ENCODE results near the gene TMEM145.
"Not testable (repeated sequence)": the region's sequence is repeated elsewhere in the genome, so short reads cannot be mapped to it uniquely, and the experiment has no call there.

TMEM145 gene

GRCh38 chr19:42334697-42335373, 21.7 kb downstream of the TMEM145 start:
- DNase-seq (ENCODE audit: low spot score) = no peak

GRCh38 chr19:42335374-42335936, 22.3 kb downstream of the TMEM145 start:
- DNase-seq (ENCODE audit: low spot score) = no peak

GRCh38 chr19:42335971-42336370, 22.9 kb downstream of the TMEM145 start:
- no peak for DNase-seq (ENCODE audit: low spot score)

GRCh38 chr19:42339126-42339860, 26.2 kb downstream of the TMEM145 start:
- not testable (repeated sequence) for DNase-seq (ENCODE audit: low spot score)

- not testable (repeated sequence) for DNase-seq (ENCODE audit: low spot score)
These were observed 26.8 kb downstream of the TMEM145 start for GRCh38 chr19:42339922-42340321.

GRCh38 chr19:42343344-42344110, 30.4 kb downstream of the TMEM145 start:
- DNase-seq (ENCODE audit: low spot score) = no peak

GRCh38 chr19:42344336-42344893, 31.3 kb downstream of the TMEM145 start:
- no peak for DNase-seq (ENCODE audit: low spot score)

GRCh38 chr19:42345191-42345812, 32.2 kb downstream of the TMEM145 start:
- no peak for DNase-seq (ENCODE audit: low spot score)

GRCh38 chr19:42348211-42348610, 35.1 kb downstream of the TMEM145 start:
- DNase-seq (ENCODE audit: low spot score) = no peak

- no peak for DNase-seq (ENCODE audit: low spot score)
These were observed 36.4 kb downstream of the TMEM145 start for GRCh38 chr19:42349378-42350107.

GRCh38 chr19:42350417-42350816, 37.3 kb downstream of the TMEM145 start:
- no peak for DNase-seq (ENCODE audit: low spot score)

- no peak for DNase-seq (ENCODE audit: low spot score)
These were observed 38.1 kb downstream of the TMEM145 start for GRCh38 chr19:42351079-42351735.

- no peak for DNase-seq (ENCODE audit: low spot score)
These were observed 39.5 kb downstream of the TMEM145 start for GRCh38 chr19:42352301-42353259.

- DNase-seq (ENCODE audit: low spot score) = no peak
These were observed 40.4 kb downstream of the TMEM145 start for GRCh38 chr19:42353341-42354015.

- no peak for DNase-seq (ENCODE audit: low spot score)
These were observed 42.8 kb downstream of the TMEM145 start for GRCh38 chr19:42355896-42356295.

- no peak for DNase-seq (ENCODE audit: low spot score)
These were observed 43.6 kb downstream of the TMEM145 start for GRCh38 chr19:42356686-42357085.

GRCh38 chr19:42357290-42357689, 44.2 kb downstream of the TMEM145 start:
- DNase-seq (ENCODE audit: low spot score) = no peak

- DNase-seq (ENCODE audit: low spot score) = no peak
These were observed 47.9 kb downstream of the TMEM145 start for GRCh38 chr19:42360787-42361544.

All from HuH-7 (cell line).